GM23248 (cell line): ENCODE data around the gene CCDC69. TPM values are rescaled to one million over a fixed set of nuclear protein-coding genes. Genes with fewer than 3 reads are reported as not detected.

Experiments used
- DNase-seq: peaks from one replicate; pipeline ENCODE4 v3.0.0-alpha.2; 2015
- H2AFZ ChIP-seq: fragments of 200-600 bp; sonication (generic); 2 replicates; pipeline ENCODE4 v1.6.1; 2016; ENCODE audit warnings: antibody characterized with exemption
- H3F3A ChIP-seq: fragments of 200-600 bp; sonication (generic); 2 replicates; pipeline ENCODE4 v1.6.1; 2016; ENCODE audit warnings: mild to moderate bottlenecking, antibody characterized with exemption, mixed run types; ENCODE audit not compliant: insufficient read depth
- H3K27ac ChIP-seq: fragments of 200-600 bp; sonication (generic); 2 replicates; pipeline ENCODE4 v1.5.1; 2016; ENCODE audit warnings: mild to moderate bottlenecking
- H3K27me3 ChIP-seq: fragments of 200-600 bp; sonication (generic); replicated peaks from 2 replicates; pipeline ENCODE4 v1.6.1; 2016; ENCODE audit warnings: mild to moderate bottlenecking; ENCODE audit not compliant: insufficient read depth
- H3K36me3 ChIP-seq: fragments of 200-600 bp; sonication (generic); 2 replicates; pipeline ENCODE4 v1.6.1; 2016; ENCODE audit warnings: low read depth, mild to moderate bottlenecking
- H3K4me1 ChIP-seq: fragments of 200-600 bp; sonication (generic); 2 replicates; pipeline ENCODE4 v1.6.1; 2016; ENCODE audit warnings: mild to moderate bottlenecking; ENCODE audit not compliant: insufficient read depth
- H3K4me2 ChIP-seq: fragments of 200-600 bp; sonication (generic); one replicate; pipeline ENCODE4 v1.6.1; 2016; ENCODE audit warnings: mild to moderate bottlenecking; ENCODE audit not compliant: unreplicated experiment
- H3K4me3 ChIP-seq: fragments of 200-600 bp; sonication (generic); 2 replicates; pipeline ENCODE4 v1.5.1; 2016; ENCODE audit warnings: mild to moderate bottlenecking
- H3K79me2 ChIP-seq: fragments of 200-600 bp; sonication (generic); 2 replicates; pipeline ENCODE4 v1.6.1; 2016; ENCODE audit warnings: mild to moderate bottlenecking; ENCODE audit not compliant: insufficient read depth
- H3K9ac ChIP-seq: fragments of 200-600 bp; sonication (generic); 2 replicates; pipeline ENCODE4 v1.6.1; 2016; ENCODE audit warnings: mild to moderate bottlenecking
- H3K9me2 ChIP-seq: fragments of 200-600 bp; sonication (generic); 2 replicates; pipeline ENCODE4 v1.6.1; 2016; ENCODE audit warnings: mixed run types, mild to moderate bottlenecking, moderate library complexity; ENCODE audit not compliant: insufficient read depth
- H3K9me3 ChIP-seq: fragments of 200-600 bp; sonication (generic); one replicate; pipeline ENCODE4 v1.6.1; 2017; ENCODE audit warnings: low read depth
- H4K20me1 ChIP-seq: fragments of 200-600 bp; sonication (generic); 2 replicates; pipeline ENCODE4 v1.6.0; 2016; ENCODE audit not compliant: insufficient read depth
- EZH2 ChIP-seq: fragments of 200-600 bp; sonication (generic); IDR thresholded peaks from 2 replicates; pipeline ENCODE4 v1.6.1; 2018; ENCODE audit warnings: antibody characterized with exemption, mild to moderate bottlenecking; ENCODE audit not compliant: insufficient read depth, poor library complexity, severe bottlenecking
- EZH2phosphoT487 ChIP-seq: fragments of 200-600 bp; sonication (generic); IDR thresholded peaks from 2 replicates; pipeline ENCODE4 v1.6.1; 2018; ENCODE audit warnings: antibody characterized with exemption, moderate library complexity, mild to moderate bottlenecking, low read depth; ENCODE audit not compliant: insufficient read depth
- WGBS, 2 experiments: methylation state at CpG; one replicate each; pipeline ENCODE4 v1.1.6; 2015 to 2017; ENCODE audit warnings: low lambda C conversion rate in 2 of 2, low coverage in 1 of 2; ENCODE audit errors: missing lambda C conversion rate in 2 of 2; 5-methylcytosine and 5-hydroxymethylcytosine counted together
- in situ Hi-C: fragments of 300-500 bp; cut with MboI; formaldehyde crosslinking; loops from 2 replicates; pipeline ENCODE4 v1.15.0; 2020
- polyA plus RNA-seq: library from polyadenylated mRNA; unstranded; fragments of >200 nt; fragmentation: Nextera tagmentation; extraction: Ambion mirVana; gene quantifications from 2 replicates; pipeline ENCODE4 v1.2.1, GENCODE V29; 2016
- total RNA-seq: library from RNA; depleted of rRNA; stranded (reverse); fragments of >200 nt; shearing (Covaris generic); gene quantifications from 2 replicates; pipeline ENCODE4 v1.2.3, GENCODE V29; 2014

Gene CCDC69
- total and polyA plus RNA-seq, 2 experiments from 2014 or later = 0.54 to 0.56 TPM

GRCh38 chr5:151153766-151154272 is 70.1 kb downstream of the CCDC69 start:
- peak; percentile 53 for DNase-seq

DNA sequence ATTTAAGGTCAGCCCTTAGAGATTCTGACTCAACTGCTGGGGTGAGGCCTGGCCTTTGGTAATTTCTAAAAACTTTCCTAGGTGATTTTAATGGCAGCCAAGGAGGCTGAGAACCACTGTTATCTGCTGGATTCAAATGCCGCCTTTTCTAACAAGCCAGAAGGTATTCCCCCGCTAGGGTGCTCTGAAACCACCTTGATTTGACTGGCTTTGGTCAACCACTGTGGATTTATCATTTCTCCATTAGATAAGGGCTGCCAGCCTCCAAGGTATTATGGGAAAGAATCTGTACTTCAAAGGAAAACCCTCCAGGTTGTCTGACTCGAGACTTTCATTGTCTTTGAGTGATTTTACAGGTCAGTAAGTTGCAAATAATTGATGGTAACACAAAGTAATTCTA is 70.6 kb downstream of the CCDC69 start:
- Histone ChIP-seq H3K4me1 (peaks cover 46% of the 10 kb centered on the region), H3K9ac (no peak overlapping the region), H3K4me3 (no peak overlapping the region), H3K27me3 (no peaks in the 10 kb centered on the region), H3K27ac (no peak overlapping the region), H4K20me1 (peaks cover 10% of the 10 kb centered on the region; the same call in 1 of the 2 replicates), H3K9me2 (no peaks in the 10 kb centered on the region), H3K79me2 (peaks cover 100% of the 10 kb centered on the region), H3K4me2 (no peak overlapping the region), H3K36me3 (no peaks in the 10 kb centered on the region; the same call in 1 of the 2 replicates), H2AFZ (no peak overlapping the region), H3K9me3 (no peaks in the 10 kb centered on the region), H3F3A (peaks cover 22% of the 10 kb centered on the region)
- TF ChIP-seq EZH2phosphoT487 (no peak), EZH2 (no peak)
- DNase-seq = no peak
- in situ Hi-C loops = no loop called here
- WGBS, 2 experiments = 98 to 100% methylated on average over 3 of the region's 3 CpGs

More at GRCh38 chr5:151153766-151154272, 70.1 kb downstream of the CCDC69 start:
- in situ Hi-C loops = no loop called here
- peaks cover 24% of the 10 kb centered on the region for H3F3A ChIP-seq
- H3K4me3 ChIP-seq = no peak overlapping the region
- H3K9me3 ChIP-seq = no peaks in the 10 kb centered on the region
- peak overlapping the region; percentile 12 for H3K4me2 ChIP-seq
- H2AFZ ChIP-seq = no peak overlapping the region
- H3K36me3 ChIP-seq = no peaks in the 10 kb centered on the region; the same call in 1 of the 2 replicates
- 60 to 72% methylated on average over 3 of the region's 3 CpGs for WGBS, 2 experiments
- TF ChIP-seq EZH2 (no peak), EZH2phosphoT487 (no peak)
- peaks cover 10% of the 10 kb centered on the region; the same call in 1 of the 2 replicates for H4K20me1 ChIP-seq
- peaks cover 46% of the 10 kb centered on the region for H3K4me1 ChIP-seq
- H3K27ac ChIP-seq = 0 out of 2 replicates have a peak overlapping the region, but pooled peaks have one; percentile 11
- no peak overlapping the region for H3K9ac ChIP-seq
- H3K9me2 ChIP-seq = no peaks in the 10 kb centered on the region
- H3K27me3 ChIP-seq = no peaks in the 10 kb centered on the region
- peaks cover 97% of the 10 kb centered on the region for H3K79me2 ChIP-seq

GRCh38 chr5:151151793-151152192 is 72.1 kb downstream of the CCDC69 start:
- peaks cover 100% of the 10 kb centered on the region for H3K79me2 ChIP-seq
- no peak overlapping the region for H2AFZ ChIP-seq
- no peaks in the 10 kb centered on the region for H3K9me2 ChIP-seq
- H3K27ac ChIP-seq = peak overlapping the region; percentile 69
- H3K9me3 ChIP-seq = no peaks in the 10 kb centered on the region
- H4K20me1 ChIP-seq = peaks cover 13% of the 10 kb centered on the region; the same call in 1 of the 2 replicates
- H3K4me3 ChIP-seq = no peak overlapping the region
- WGBS, 2 experiments = 29 to 32% methylated on average over 5 of the region's 5 CpGs
- peaks cover 46% of the 10 kb centered on the region for H3K4me1 ChIP-seq
- TF ChIP-seq EZH2phosphoT487 = no peak
- TF ChIP-seq EZH2 = no peak
- H3K4me2 ChIP-seq = no peak overlapping the region
- no peaks in the 10 kb centered on the region; the same call in 1 of the 2 replicates for H3K36me3 ChIP-seq
- peak overlapping the region; percentile 41 for H3K9ac ChIP-seq
- in situ Hi-C loops = no loop called here
- peaks cover 18% of the 10 kb centered on the region for H3F3A ChIP-seq
- H3K27me3 ChIP-seq = no peaks in the 10 kb centered on the region
- DNase-seq = peak; percentile 61

DNA sequence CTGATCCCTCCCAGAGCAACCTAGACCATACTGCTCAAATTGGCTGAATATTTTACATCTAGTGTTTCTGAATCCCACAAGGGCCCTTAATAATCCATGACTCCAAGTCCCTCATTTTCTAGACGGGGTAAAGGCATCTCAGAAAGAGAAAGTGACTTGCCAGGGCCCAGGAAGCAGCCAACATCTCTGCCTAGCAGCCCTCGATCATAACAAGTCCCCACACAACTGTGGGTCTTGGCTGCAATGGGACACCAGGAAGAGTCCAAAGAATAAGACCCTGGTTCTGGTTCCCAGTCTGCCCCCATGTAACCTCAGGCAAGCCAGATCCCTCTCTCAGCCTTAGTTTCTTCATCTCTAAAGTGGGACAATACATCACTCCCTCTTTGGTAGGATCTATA is 72.6 kb downstream of the CCDC69 start:
- Histone ChIP-seq H3K4me2 (peak overlapping the region; percentile 10), H4K20me1 (peaks cover 13% of the 10 kb centered on the region; the same call in 1 of the 2 replicates), H3F3A (peaks cover 18% of the 10 kb centered on the region), H3K27ac (peak overlapping the region; percentile 69), H3K79me2 (peaks cover 100% of the 10 kb centered on the region), H3K36me3 (no peaks in the 10 kb centered on the region; the same call in 1 of the 2 replicates), H3K4me3 (no peak overlapping the region), H3K9me2 (no peaks in the 10 kb centered on the region), H3K27me3 (no peaks in the 10 kb centered on the region), H3K9ac (peak overlapping the region; percentile 41), H3K9me3 (no peaks in the 10 kb centered on the region), H3K4me1 (peaks cover 46% of the 10 kb centered on the region), H2AFZ (peak overlapping the region; percentile 24; the same call in 1 of the 2 replicates)
- DNase-seq = no peak
- in situ Hi-C loops = no loop called here
- WGBS, 2 experiments = 9 to 11% methylated on average over 2 of the region's 2 CpGs
- TF ChIP-seq EZH2 (no peak), EZH2phosphoT487 (no peak)
